ENCODE measurements around the gene HNRNPR.

DNA sequence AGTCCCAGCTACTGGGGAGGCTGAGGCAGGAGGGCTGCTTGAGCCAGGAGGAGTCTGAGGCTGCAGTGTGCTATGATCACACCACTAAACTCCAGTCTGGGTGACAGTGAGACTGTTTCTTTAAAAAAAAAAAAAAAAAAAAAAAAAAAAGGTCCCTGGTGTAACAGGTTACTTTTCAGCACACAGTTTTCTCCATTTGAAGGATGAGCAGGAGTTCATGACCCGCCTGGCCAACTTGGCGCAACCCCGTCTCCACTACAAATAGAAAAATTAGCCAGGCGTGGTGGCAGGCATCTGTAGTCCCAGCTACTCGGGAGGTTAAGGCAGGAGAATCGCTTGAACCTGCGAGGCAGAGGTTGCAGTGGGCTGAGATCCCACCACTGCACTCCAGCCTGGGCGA, 12.4 kb downstream of the HNRNPR start:
- TF ChIP-seq, protein P1, sequence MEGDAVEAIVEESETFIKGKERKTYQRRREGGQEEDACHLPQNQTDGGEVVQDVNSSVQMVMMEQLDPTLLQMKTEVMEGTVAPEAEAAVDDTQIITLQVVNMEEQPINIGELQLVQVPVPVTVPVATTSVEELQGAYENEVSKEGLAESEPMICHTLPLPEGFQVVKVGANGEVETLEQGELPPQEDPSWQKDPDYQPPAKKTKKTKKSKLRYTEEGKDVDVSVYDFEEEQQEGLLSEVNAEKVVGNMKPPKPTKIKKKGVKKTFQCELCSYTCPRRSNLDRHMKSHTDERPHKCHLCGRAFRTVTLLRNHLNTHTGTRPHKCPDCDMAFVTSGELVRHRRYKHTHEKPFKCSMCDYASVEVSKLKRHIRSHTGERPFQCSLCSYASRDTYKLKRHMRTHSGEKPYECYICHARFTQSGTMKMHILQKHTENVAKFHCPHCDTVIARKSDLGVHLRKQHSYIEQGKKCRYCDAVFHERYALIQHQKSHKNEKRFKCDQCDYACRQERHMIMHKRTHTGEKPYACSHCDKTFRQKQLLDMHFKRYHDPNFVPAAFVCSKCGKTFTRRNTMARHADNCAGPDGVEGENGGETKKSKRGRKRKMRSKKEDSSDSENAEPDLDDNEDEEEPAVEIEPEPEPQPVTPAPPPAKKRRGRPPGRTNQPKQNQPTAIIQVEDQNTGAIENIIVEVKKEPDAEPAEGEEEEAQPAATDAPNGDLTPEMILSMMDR (IDR thresholded peaks at IDR 0.05; ENCODE audit: low read length) = no peak
- TF ChIP-seq EZH2 (IDR thresholded peaks at IDR 0.05; ENCODE audit: borderline replicate concordance, low read length) = no peak
